Measurements from ENCODE around the gene CD14. TPM values are rescaled to one million over a fixed set of nuclear protein-coding genes. Genes with fewer than 3 reads are reported as not detected.
A peak's percentile ranks its signal among the peaks of the same experiment; 100 is the strongest.
"Not testable (repeated sequence)": the region's sequence is repeated elsewhere in the genome, so short reads cannot be mapped to it uniquely, and the experiment has no call there.

CD14 gene
- total and polyA plus RNA-seq, 2 donors (not counting 3 experiments of a cell fraction or from before 2014, with no cell fraction given), result 0.33 to 3.7 TPM

DNA sequence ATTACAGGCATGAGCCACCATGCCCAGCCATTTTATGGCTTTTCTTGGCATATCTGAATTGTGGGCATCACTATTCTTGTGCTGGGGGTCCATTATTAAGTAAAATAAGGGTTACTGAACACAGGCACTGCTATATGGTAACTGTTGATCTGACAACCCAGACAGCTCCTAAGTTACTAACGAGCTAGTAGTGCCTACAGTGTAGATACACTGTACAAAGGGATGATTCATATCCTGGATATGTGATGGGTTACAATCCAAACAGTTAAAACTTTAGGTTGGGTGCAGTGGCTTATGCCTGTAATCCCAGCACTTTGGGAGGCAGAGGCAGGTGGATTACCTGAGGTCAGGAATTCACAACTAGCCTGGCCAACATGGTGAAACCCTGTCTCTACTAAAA is 4.3 kb downstream of the CD14 start:
- H3K27ac ChIP-seq (ENCODE audit: insufficient read depth, low read depth, low read length), result no peak overlapping the region
- dilution Hi-C loops (cut with MboI; ENCODE audit: extremely low pct_ligation_motif_present, low sequenced_read_pairs), result no loop called here
- H3K9me1 ChIP-seq (replicated peaks; ENCODE audit: control insufficient read depth, extremely low read depth, insufficient read depth, low read length), result no peaks in the 10 kb centered on the region
- DNase-seq (ENCODE audit: low read depth, low spot score) (peak; percentile 31), FAIRE-seq (peak; percentile 82)
- no peaks in the 10 kb centered on the region for H4K20me1 ChIP-seq (replicated peaks; ENCODE audit: control insufficient read depth, extremely low read depth, insufficient read depth, low read length)
- no peaks in the 10 kb centered on the region for H3K9me3 ChIP-seq (replicated peaks; ENCODE audit: control insufficient read depth, insufficient read depth, low read length)
- H3K4me2 ChIP-seq (ENCODE audit: insufficient read depth, low read length), result no peak overlapping the region
- intact Hi-C loops (cut with micrococcal nuclease), result no loop called here
- H3K4me1 ChIP-seq (ENCODE audit: control insufficient read depth, extremely low read depth, insufficient read depth, low read length), result peaks cover 15% of the 10 kb centered on the region
- H3K4me3 ChIP-seq (replicated peaks in 1 of 3; ENCODE audit: insufficient read depth in 1 of 3, low read depth in 1 of 3, low read length in 3 of 3), result no peak overlapping the region
- ChIA-PET POLR2A (no interaction called here), CTCF (interaction anchor here (1.2 kb wide), 1 partner anchor 39 kb away, joined by 3 read pairs; no protein-coding TSS in a partner anchor)
- BruUV-seq (replicated peaks), result no TSS peak
- TF ChIP-seq FOS (IDR thresholded peaks at IDR 0.05; ENCODE audit: borderline replicate concordance, insufficient read depth, low read length), result peak; percentile 46
- TF ChIP-seq JUN (IDR thresholded peaks at IDR 0.05; ENCODE audit: borderline replicate concordance, insufficient read depth, insufficient read length, low read depth), result peak; percentile 17
- no peak for TF ChIP-seq MYC (IDR thresholded peaks at IDR 0.05; ENCODE audit: low read depth, low read length)
- no peaks in the 10 kb centered on the region for H3K79me2 ChIP-seq (ENCODE audit: control insufficient read depth, insufficient read depth, low read length)
- peaks cover 2 to 3% of the 10 kb centered on the region in 2 experiments for H3K27me3 ChIP-seq (ENCODE audit: control insufficient read depth in 2 of 2, insufficient read depth in 2 of 2, low read length in 2 of 2)
- H3K36me3 ChIP-seq (ENCODE audit: control insufficient read depth in 2 of 2, extremely low read depth in 1 of 2, insufficient read depth in 2 of 2, low read length in 2 of 2), result no peaks in the 10 kb centered on the region
- no peak overlapping the region for H3K9ac ChIP-seq (replicated peaks; ENCODE audit: extremely low read depth, insufficient read depth, low read length)
- H2AFZ ChIP-seq (ENCODE audit: low read depth, low read length), result no peak overlapping the region

DNA sequence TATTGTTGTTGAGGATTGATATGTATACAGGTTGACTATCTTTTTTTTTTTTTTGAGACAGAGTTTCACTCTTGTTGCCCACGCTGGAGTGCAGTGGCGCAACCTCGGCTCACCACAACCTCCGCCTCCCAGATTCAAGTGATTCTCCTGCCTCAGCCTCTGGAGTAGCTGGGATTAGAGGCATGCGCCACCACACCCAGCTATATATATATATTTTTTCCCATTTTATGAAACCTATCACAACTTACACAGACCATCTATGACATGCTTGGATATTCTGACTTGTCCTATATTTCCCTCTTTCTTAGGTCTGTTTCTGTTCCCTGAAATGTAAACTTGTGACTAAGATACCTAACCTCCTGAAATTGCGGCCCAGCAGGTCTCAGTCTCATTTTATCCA is 5.0 kb downstream of the CD14 start:
- H3K27me3 ChIP-seq (ENCODE audit: control insufficient read depth in 2 of 2, insufficient read depth in 2 of 2, low read length in 2 of 2), result peaks cover 2 to 3% of the 10 kb centered on the region in 2 experiments
- ChIA-PET CTCF (interaction anchor here (0.5 to 1.2 kb wide), 2 partner anchors 39 to 199 kb away, joined by 3 to 5 read pairs; no protein-coding TSS in a partner anchor), POLR2A (no interaction called here)
- H3K79me2 ChIP-seq (ENCODE audit: control insufficient read depth, insufficient read depth, low read length), result no peaks in the 10 kb centered on the region
- H3K9ac ChIP-seq (replicated peaks; ENCODE audit: extremely low read depth, insufficient read depth, low read length), result no peak overlapping the region
- intact Hi-C loops (cut with micrococcal nuclease) (no loop called here), dilution Hi-C loops (cut with MboI; ENCODE audit: extremely low pct_ligation_motif_present, low sequenced_read_pairs) (no loop called here)
- H3K27ac ChIP-seq (ENCODE audit: insufficient read depth, low read depth, low read length), result no peak overlapping the region
- no peak overlapping the region for H3K4me3 ChIP-seq (replicated peaks in 1 of 3; ENCODE audit: insufficient read depth in 1 of 3, low read depth in 1 of 3, low read length in 3 of 3)
- no peak for DNase-seq (ENCODE audit: low read depth, low spot score)
- no peaks in the 10 kb centered on the region for H3K9me1 ChIP-seq (replicated peaks; ENCODE audit: control insufficient read depth, extremely low read depth, insufficient read depth, low read length)
- H3K4me1 ChIP-seq (ENCODE audit: control insufficient read depth, extremely low read depth, insufficient read depth, low read length), result peaks cover 11% of the 10 kb centered on the region
- no peaks in the 10 kb centered on the region for H3K9me3 ChIP-seq (replicated peaks; ENCODE audit: control insufficient read depth, insufficient read depth, low read length)
- TF ChIP-seq EZH2 (IDR thresholded peaks at IDR 0.05; ENCODE audit: borderline replicate concordance, low read depth, low read length, severe bottlenecking), result no peak
- TF ChIP-seq FOS (IDR thresholded peaks at IDR 0.05; ENCODE audit: borderline replicate concordance, insufficient read depth, low read length), result no peak
- no peak overlapping the region for H3K4me2 ChIP-seq (ENCODE audit: insufficient read depth, low read length)
- H3K36me3 ChIP-seq (ENCODE audit: control insufficient read depth in 2 of 2, extremely low read depth in 1 of 2, insufficient read depth in 2 of 2, low read length in 2 of 2), result no peaks in the 10 kb centered on the region
- no TSS peak for BruUV-seq (replicated peaks)
- no peaks in the 10 kb centered on the region for H4K20me1 ChIP-seq (replicated peaks; ENCODE audit: control insufficient read depth, extremely low read depth, insufficient read depth, low read length)
- FAIRE-seq, result no peak
- no peak overlapping the region for H2AFZ ChIP-seq (ENCODE audit: low read depth, low read length)

DNA sequence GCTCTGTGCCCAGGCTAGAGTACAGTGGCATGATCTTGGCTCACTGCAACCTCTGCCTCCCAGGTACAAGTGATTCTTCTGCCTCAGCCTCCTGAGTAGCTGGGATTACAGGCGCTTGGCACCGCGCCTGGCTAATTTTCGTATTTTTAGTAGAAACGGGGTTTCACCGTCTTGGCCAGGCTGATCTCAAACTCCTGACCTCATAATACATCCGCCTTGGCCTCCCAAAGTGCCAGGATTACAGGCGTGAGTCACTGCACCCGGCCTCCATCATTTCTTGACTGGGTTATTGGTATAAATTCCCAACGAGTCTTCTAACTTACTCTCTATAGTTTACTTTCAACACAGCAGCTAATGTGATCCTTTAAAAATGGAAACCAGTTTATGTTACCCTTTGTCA is 8.1 kb downstream of the CD14 start:
- H3K9me3 ChIP-seq (replicated peaks; ENCODE audit: control insufficient read depth, insufficient read depth, low read length); POLR2A ChIA-PET; H3K36me3 ChIP-seq (ENCODE audit: control insufficient read depth in 2 of 2, extremely low read depth in 1 of 2, insufficient read depth in 2 of 2, low read length in 2 of 2); CTCF ChIA-PET; H3K4me2 ChIP-seq (ENCODE audit: insufficient read depth, low read length); intact Hi-C loops (cut with micrococcal nuclease); H3K4me1 ChIP-seq (ENCODE audit: control insufficient read depth, extremely low read depth, insufficient read depth, low read length); BruUV-seq (replicated peaks); H2AFZ ChIP-seq (ENCODE audit: low read depth, low read length); dilution Hi-C loops (cut with MboI; ENCODE audit: extremely low pct_ligation_motif_present, low sequenced_read_pairs); H3K27ac ChIP-seq (ENCODE audit: insufficient read depth, low read depth, low read length); H3K9me1 ChIP-seq (replicated peaks; ENCODE audit: control insufficient read depth, extremely low read depth, insufficient read depth, low read length); H3K9ac ChIP-seq (replicated peaks; ENCODE audit: extremely low read depth, insufficient read depth, low read length); DNase-seq (ENCODE audit: low read depth, low spot score); H4K20me1 ChIP-seq (replicated peaks; ENCODE audit: control insufficient read depth, extremely low read depth, insufficient read depth, low read length); FAIRE-seq; H3K4me3 ChIP-seq (replicated peaks in 1 of 3; ENCODE audit: insufficient read depth in 1 of 3, low read depth in 1 of 3, low read length in 3 of 3); H3K79me2 ChIP-seq (ENCODE audit: control insufficient read depth, insufficient read depth, low read length); H3K27me3 ChIP-seq (ENCODE audit: control insufficient read depth in 2 of 2, insufficient read depth in 2 of 2, low read length in 2 of 2): not testable (repeated sequence)

DNA sequence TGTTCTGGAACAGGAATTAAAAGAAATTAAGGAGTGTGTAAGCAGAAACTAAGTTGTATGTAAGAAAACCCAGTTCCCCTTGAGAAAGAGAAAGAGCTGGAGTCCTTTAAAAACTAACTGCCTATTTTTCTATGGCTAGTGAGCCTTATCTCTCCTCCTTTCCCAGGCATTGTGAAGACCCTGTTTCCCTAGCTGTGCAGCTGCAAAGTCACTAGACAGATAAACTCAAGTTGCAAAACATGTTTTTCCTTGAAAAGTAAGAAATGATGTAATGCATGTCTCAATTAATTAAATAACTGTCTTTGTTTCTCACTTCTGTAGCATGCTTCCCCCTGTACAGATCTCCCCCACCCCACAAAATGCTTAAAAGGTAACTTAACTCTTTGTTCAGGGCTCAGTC is 9.9 kb downstream of the CD14 start:
- H3K4me2 ChIP-seq (ENCODE audit: insufficient read depth, low read length); dilution Hi-C loops (cut with MboI; ENCODE audit: extremely low pct_ligation_motif_present, low sequenced_read_pairs); H3K4me3 ChIP-seq (replicated peaks in 1 of 3; ENCODE audit: insufficient read depth in 1 of 3, low read depth in 1 of 3, low read length in 3 of 3); H3K4me1 ChIP-seq (ENCODE audit: control insufficient read depth, extremely low read depth, insufficient read depth, low read length); H4K20me1 ChIP-seq (replicated peaks; ENCODE audit: control insufficient read depth, extremely low read depth, insufficient read depth, low read length); H3K27ac ChIP-seq (ENCODE audit: insufficient read depth, low read depth, low read length); H2AFZ ChIP-seq (ENCODE audit: low read depth, low read length); CTCF ChIA-PET; FAIRE-seq; POLR2A ChIA-PET; H3K9ac ChIP-seq (replicated peaks; ENCODE audit: extremely low read depth, insufficient read depth, low read length); H3K79me2 ChIP-seq (ENCODE audit: control insufficient read depth, insufficient read depth, low read length); H3K9me1 ChIP-seq (replicated peaks; ENCODE audit: control insufficient read depth, extremely low read depth, insufficient read depth, low read length); BruUV-seq (replicated peaks); H3K36me3 ChIP-seq (ENCODE audit: control insufficient read depth in 2 of 2, extremely low read depth in 1 of 2, insufficient read depth in 2 of 2, low read length in 2 of 2); intact Hi-C loops (cut with micrococcal nuclease); H3K9me3 ChIP-seq (replicated peaks; ENCODE audit: control insufficient read depth, insufficient read depth, low read length): not testable (repeated sequence)
- peak; percentile 14 for DNase-seq (ENCODE audit: low read depth, low spot score)
- H3K27me3 ChIP-seq (ENCODE audit: control insufficient read depth in 2 of 2, insufficient read depth in 2 of 2, low read length in 2 of 2), result peaks cover 9 to 12% of the 10 kb centered on the region in 2 experiments

All from endothelial cell of umbilical vein (primary cell).